HepG2 (cell line): Measurements from ENCODE around the gene MYO7A. TPM values are rescaled to one million over a fixed set of nuclear protein-coding genes. Genes with fewer than 3 reads are reported as not detected.

Experiments used
- ATAC-seq: fragments of 200-7000 bp; cut with Tn5 transposase; 3 replicates; pipeline ENCODE4 v1.9.1; 2020; ENCODE audit warnings: mild to moderate bottlenecking, moderate library complexity
- BruUV-seq: library from RNA; stranded (reverse); fragments of 400-500 nt; replicated peaks from 2 replicates; lab custom pipeline; 2021; lab: Mats Ljungman, UMichigan
- CTCF ChIA-PET: fragments of 300-600 bp; formaldehyde crosslinking; extraction: SDS; loops from one replicate; lab custom pipeline; 2021; ENCODE audit warnings: low total read pairs, inconsistent platforms, low intra/inter-chr PET ratio; lab: Yijun Ruan, JAX
- POLR2A ChIA-PET: fragments of 350-600 bp; sonication (Branson Sonifier 250); formaldehyde crosslinking; loops from one replicate; lab custom pipeline; 2020; ENCODE audit warnings: antibody characterized with exemption, inconsistent platforms; lab: Yijun Ruan, JAX
- DNase-seq: peaks from one replicate; pipeline ENCODE4 v3.0.0-alpha.2; 2015; ENCODE audit warnings: low spot score
- FAIRE-seq: peaks from 3 replicates; lab custom pipeline; 2011; peaks lifted over from hg19 to GRCh38; lab: Jason Lieb, UNC
- H2AFZ ChIP-seq: one replicate; pipeline ENCODE4 v1.6.1; 2011; ENCODE audit warnings: low read length, inconsistent platforms
- H3K27ac ChIP-seq: fragments of 300-600 bp; 3 replicates; pipeline ENCODE4 v1.8.0; 2011; ENCODE audit warnings: mixed run types, mild to moderate bottlenecking, mixed read lengths, low read length, inconsistent platforms; ENCODE audit not compliant: insufficient read depth; ENCODE audit errors: extremely low read length
- H3K27me3 ChIP-seq, 2 experiments: fragments of 200-600 bp in 1 of 2; 2 replicates in 1 of 2; 3 replicates in 1 of 2; pipeline versions ENCODE4 v1.6.0 to v1.8.0; 2011; ENCODE audit warnings: low read length in 2 of 2, mild to moderate bottlenecking in 2 of 2, moderate library complexity in 2 of 2, inconsistent platforms in 1 of 2; ENCODE audit not compliant: insufficient read depth in 2 of 2, control insufficient read depth in 1 of 2
- H3K36me3 ChIP-seq, 2 experiments: fragments of 200-600 bp in 1 of 2; replicated peaks in 1 of 2; 2 replicates in 1 of 2; 3 replicates in 1 of 2; pipeline versions ENCODE4 v1.5.1 to v1.8.0; 2011; ENCODE audit warnings: low read length in 2 of 2, inconsistent platforms in 1 of 2; ENCODE audit not compliant: insufficient read depth in 2 of 2, control insufficient read depth in 1 of 2
- H3K4me1 ChIP-seq: 2 replicates; pipeline ENCODE4 v1.5.1; 2012; ENCODE audit warnings: low read length, inconsistent platforms; ENCODE audit not compliant: insufficient read depth
- H3K4me2 ChIP-seq: 2 replicates; pipeline ENCODE4 v1.6.0; 2011; ENCODE audit warnings: low read depth, low read length, inconsistent platforms
- H3K4me3 ChIP-seq, 3 experiments: fragments of 200-600 bp in 1 of 3; sonication (generic), shearing (Covaris generic) in 1 of 3; replicated peaks in 1 of 3; 2 replicates each; pipeline ENCODE4 v1.5.1; 2011 to 2016; ENCODE audit warnings: low read length in 3 of 3, inconsistent platforms in 2 of 3, low read depth in 2 of 3, mild to moderate bottlenecking in 2 of 3, control low read depth in 1 of 3, mixed read lengths in 1 of 3; ENCODE audit not compliant: insufficient read depth in 1 of 3
- H3K79me2 ChIP-seq: one replicate; pipeline ENCODE4 v1.6.1; 2011; ENCODE audit warnings: low read length, inconsistent platforms; ENCODE audit not compliant: insufficient read depth
- H3K9ac ChIP-seq: 2 replicates; pipeline ENCODE4 v1.6.0; 2011; ENCODE audit warnings: mild to moderate bottlenecking, low read depth, low read length, inconsistent platforms; ENCODE audit not compliant: insufficient read depth
- H3K9me3 ChIP-seq: 2 replicates; pipeline ENCODE4 v1.5.1; 2012; ENCODE audit warnings: mild to moderate bottlenecking, low read length
- H4K20me1 ChIP-seq: 2 replicates; pipeline ENCODE4 v1.6.0; 2011; ENCODE audit warnings: inconsistent platforms, mild to moderate bottlenecking, low read length, moderate library complexity; ENCODE audit not compliant: insufficient read depth
- BCL6 ChIP-seq: IDR thresholded peaks from 2 replicates; pipeline ENCODE4 v1.6.1; 2016; ENCODE audit warnings: missing genetic modification reagents, missing compliant biosample characterization
- EHMT2 ChIP-seq: fragments of 200-600 bp; sonication (generic); IDR thresholded peaks from 2 replicates; pipeline ENCODE4 v1.7.0; 2017; ENCODE audit warnings: antibody characterized with exemption, low read depth, low read length, borderline replicate concordance
- FIP1L1 ChIP-seq: fragments of 200-400 bp; formaldehyde crosslinking; IDR thresholded peaks from 2 replicates; pipeline ENCODE4 v1.6.1; 2018; ENCODE audit warnings: low read depth, mild to moderate bottlenecking, low read length, moderate library complexity, borderline replicate concordance; ENCODE audit not compliant: insufficient read depth
- NAIF1 ChIP-seq: sonication (generic); formaldehyde crosslinking; IDR thresholded peaks from 2 replicates; pipeline ENCODE4 v1.5.0; 2020; ENCODE audit warnings: mild to moderate bottlenecking, missing genetic modification reagents, borderline replicate concordance
- PATZ1 ChIP-seq: sonication (generic); formaldehyde crosslinking; IDR thresholded peaks from 2 replicates; pipeline ENCODE4 v1.4.0; 2020; ENCODE audit warnings: missing genetic modification reagents
- SAP130 ChIP-seq: IDR thresholded peaks from 2 replicates; pipeline ENCODE4 v1.6.1; 2016; ENCODE audit warnings: low read depth
- TBP ChIP-seq: sonication (generic); formaldehyde crosslinking; IDR thresholded peaks from 2 replicates; pipeline ENCODE4 v1.5.0; 2020; ENCODE audit warnings: missing genetic modification reagents
- ZBTB42 ChIP-seq: sonication (generic); formaldehyde crosslinking; IDR thresholded peaks from 2 replicates; pipeline ENCODE4 v1.5.0; 2020; ENCODE audit warnings: mild to moderate bottlenecking, missing genetic modification reagents
- ZBTB7B ChIP-seq: sonication (generic); formaldehyde crosslinking; IDR thresholded peaks from 2 replicates; pipeline ENCODE4 v1.4.0; 2020; ENCODE audit warnings: missing genetic modification reagents
- ZNF160 ChIP-seq: sonication (generic); formaldehyde crosslinking; IDR thresholded peaks from 2 replicates; pipeline ENCODE4 v1.8.0; 2022; ENCODE audit warnings: mild to moderate bottlenecking, inconsistent platforms, missing genetic modification reagents
- ZNF501 ChIP-seq: sonication (generic); formaldehyde crosslinking; IDR thresholded peaks from 2 replicates; pipeline ENCODE4 v1.5.1; 2020; ENCODE audit warnings: mild to moderate bottlenecking, moderate library complexity, missing genetic modification reagents
- ZSCAN21 ChIP-seq: sonication (generic); formaldehyde crosslinking; IDR thresholded peaks from 2 replicates; pipeline ENCODE4 v1.8.0; 2022; ENCODE audit warnings: mild to moderate bottlenecking, missing genetic modification reagents, moderate library complexity, borderline replicate concordance
- ZSCAN25 ChIP-seq: sonication (generic); formaldehyde crosslinking; IDR thresholded peaks from 2 replicates; pipeline ENCODE4 v1.8.0; 2022; ENCODE audit warnings: mild to moderate bottlenecking, missing genetic modification reagents
- WGBS: methylation state at CpG from one replicate; pipeline ENCODE4 v1.1.6; 2017; ENCODE audit warnings: low lambda C conversion rate; 5-methylcytosine and 5-hydroxymethylcytosine counted together
- in situ Hi-C: cut with HindIII; loops from 2 replicates; pipeline ENCODE4 v1.10.0; 2017; ENCODE audit warnings: low pct_unique_long_range_greater_than_20kb; ENCODE audit not compliant: extremely low pct_ligation_motif_present
- intact Hi-C: fragments of 100-400 bp; cut with micrococcal nuclease; formaldehyde crosslinking; loops from one replicate; pipeline ENCODE4 v1.10.0; 2022; ENCODE audit not compliant: unreplicated experiment
- polyA plus RNA-seq, 8 experiments: library from polyadenylated mRNA; depleted of rRNA in 3 of 8; stranded (reverse) in 7 of 8; unstranded in 1 of 8; fragments of >200 nt; fragmentation: Illumina TruSeq in 4 of 8; extraction: Trizol in 4 of 8; gene quantifications; 2 replicates each; pipeline versions ENCODE4 v1.2.1 to v1.2.3, GENCODE V29; 2011 to 2016; ENCODE audit warnings: low read depth in 4 of 8, missing spikeins in 1 of 8, mixed read lengths in 1 of 8; ENCODE audit not compliant: insufficient read depth in 1 of 8
- total RNA-seq, 5 experiments: library from RNA; depleted of rRNA; stranded (reverse); fragments of >200 nt; fragmentation: Illumina TruSeq; extraction: Trizol; gene quantifications; 2 replicates each; pipeline ENCODE4 v1.2.3, GENCODE V29; 2016; ENCODE audit warnings: low read depth in 1 of 5
- TF ChIP-seq, protein P1 (sequence below): sonication (generic); formaldehyde crosslinking; IDR thresholded peaks from 2 replicates; pipeline ENCODE4; 2020; ENCODE audit warnings: missing genetic modification reagents, mild to moderate bottlenecking, borderline replicate concordance

The MYO7A gene
- total and polyA plus RNA-seq, 2 of the 13 experiments (the other 11 are each of a cell fraction or from before 2014, with no cell fraction given) = 7.5 to 10.0 TPM

- DNase-seq (no peak), FAIRE-seq (no peak), ATAC-seq (no peak)
- no peaks in the 10 kb centered on the region for H3K9me3 ChIP-seq
- BruUV-seq = no TSS peak
- no peak overlapping the region for H3K4me2 ChIP-seq
- CTCF ChIA-PET = no interaction called here
- intact Hi-C loops = no loop called here
- no peak overlapping the region for H2AFZ ChIP-seq
- H3K79me2 ChIP-seq = no peaks in the 10 kb centered on the region
- TF ChIP-seq PATZ1 (CRISPR knock-in tag) = no peak
- TF ChIP-seq, all 625 proteins: peak for 0
- no peak overlapping the region for H3K4me3 ChIP-seq
- no peak overlapping the region for H3K27ac ChIP-seq
- peaks cover 26% of the 10 kb centered on the region for H3K4me1 ChIP-seq
- H3K27me3 ChIP-seq = peaks cover 1 to 4% of the 10 kb centered on the region in 2 experiments; a peak in 2 of 5 replicates
- WGBS = 20% methylated on average over 2 of the region's 2 CpGs
- POLR2A ChIA-PET = no interaction called here
- no peaks in the 10 kb centered on the region for H4K20me1 ChIP-seq
- H3K36me3 ChIP-seq = no peaks in the 10 kb centered on the region
- in situ Hi-C loops = no loop called here
- no peak overlapping the region for H3K9ac ChIP-seq
Measured at GRCh38 chr11:77103319-77103718, 24.7 kb upstream of the MYO7A start.

DNA sequence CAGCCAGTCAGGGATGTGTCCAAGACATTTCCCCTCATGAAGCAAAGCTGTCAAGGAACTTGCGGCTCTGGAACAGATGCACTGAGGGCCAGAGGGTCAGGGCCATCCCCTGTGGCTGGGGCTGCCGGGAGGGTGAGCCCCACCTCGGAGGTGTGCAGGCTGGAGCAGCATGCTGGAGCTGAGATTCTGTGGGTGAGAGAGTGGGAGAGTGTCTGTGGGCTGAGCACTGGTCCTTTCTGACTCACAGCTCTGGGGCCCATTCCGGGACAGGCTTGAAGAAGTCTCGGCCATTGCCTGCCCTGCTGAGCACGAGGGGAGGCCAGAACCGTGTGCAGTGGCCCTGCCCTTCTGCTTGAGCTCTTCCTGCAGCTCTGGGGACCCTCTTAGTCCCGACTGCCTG, 23.3 kb upstream of the MYO7A start:
- in situ Hi-C loops = no loop called here
- TF ChIP-seq ZNF160 (CRISPR knock-in tag) = no peak
- TF ChIP-seq FIP1L1 = no peak
- TF ChIP-seq NAIF1 (CRISPR knock-in tag) = no peak
- TF ChIP-seq EHMT2 = no peak
- TF ChIP-seq ZSCAN25 (CRISPR knock-in tag) = no peak
- no peak for TF ChIP-seq BCL6 (CRISPR knock-in tag)
- no peak for TF ChIP-seq ZSCAN21 (CRISPR knock-in tag)
- no peak for TF ChIP-seq TBP
- TF ChIP-seq SAP130 (CRISPR knock-in tag) = no peak
- TF ChIP-seq ZBTB42 = no peak
- TF ChIP-seq, protein P1, sequence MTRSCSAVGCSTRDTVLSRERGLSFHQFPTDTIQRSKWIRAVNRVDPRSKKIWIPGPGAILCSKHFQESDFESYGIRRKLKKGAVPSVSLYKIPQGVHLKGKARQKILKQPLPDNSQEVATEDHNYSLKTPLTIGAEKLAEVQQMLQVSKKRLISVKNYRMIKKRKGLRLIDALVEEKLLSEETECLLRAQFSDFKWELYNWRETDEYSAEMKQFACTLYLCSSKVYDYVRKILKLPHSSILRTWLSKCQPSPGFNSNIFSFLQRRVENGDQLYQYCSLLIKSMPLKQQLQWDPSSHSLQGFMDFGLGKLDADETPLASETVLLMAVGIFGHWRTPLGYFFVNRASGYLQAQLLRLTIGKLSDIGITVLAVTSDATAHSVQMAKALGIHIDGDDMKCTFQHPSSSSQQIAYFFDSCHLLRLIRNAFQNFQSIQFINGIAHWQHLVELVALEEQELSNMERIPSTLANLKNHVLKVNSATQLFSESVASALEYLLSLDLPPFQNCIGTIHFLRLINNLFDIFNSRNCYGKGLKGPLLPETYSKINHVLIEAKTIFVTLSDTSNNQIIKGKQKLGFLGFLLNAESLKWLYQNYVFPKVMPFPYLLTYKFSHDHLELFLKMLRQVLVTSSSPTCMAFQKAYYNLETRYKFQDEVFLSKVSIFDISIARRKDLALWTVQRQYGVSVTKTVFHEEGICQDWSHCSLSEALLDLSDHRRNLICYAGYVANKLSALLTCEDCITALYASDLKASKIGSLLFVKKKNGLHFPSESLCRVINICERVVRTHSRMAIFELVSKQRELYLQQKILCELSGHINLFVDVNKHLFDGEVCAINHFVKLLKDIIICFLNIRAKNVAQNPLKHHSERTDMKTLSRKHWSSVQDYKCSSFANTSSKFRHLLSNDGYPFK = no peak
- no peak for TF ChIP-seq ZBTB7B
- TF ChIP-seq ZNF501 (CRISPR knock-in tag) = no peak

More for the DNA sequence above, 23.3 kb upstream of the MYO7A start:
- BruUV-seq = no TSS peak
- Histone ChIP-seq H3K4me1 (peaks cover 33% of the 10 kb centered on the region), H3K27ac (no peak overlapping the region), H3K36me3 (no peaks in the 10 kb centered on the region), H3K79me2 (no peaks in the 10 kb centered on the region), H3K9ac (no peak overlapping the region), H3K27me3 (peaks cover 1 to 4% of the 10 kb centered on the region in 2 experiments; a peak in 2 of 5 replicates), H3K4me2 (no peak overlapping the region), H4K20me1 (no peaks in the 10 kb centered on the region), H3K4me3 (no peak overlapping the region), H3K9me3 (no peaks in the 10 kb centered on the region), H2AFZ (no peak overlapping the region)
- WGBS = 75% methylated on average over 1 of the region's 8 CpGs
- ChIA-PET POLR2A (no interaction called here), CTCF (no interaction called here)
- no peak for FAIRE-seq
- no peak for ATAC-seq
- no peak for DNase-seq
- intact Hi-C loops = no loop called here
